Measurements from ENCODE around the gene PC. TPM values are rescaled to one million over a fixed set of nuclear protein-coding genes. Genes with fewer than 3 reads are reported as not detected.

PC gene
- polyA plus RNA-seq, 1 donor (not counting 4 experiments of a cell fraction or from before 2014, with no cell fraction given) = 13.3 TPM

DNA sequence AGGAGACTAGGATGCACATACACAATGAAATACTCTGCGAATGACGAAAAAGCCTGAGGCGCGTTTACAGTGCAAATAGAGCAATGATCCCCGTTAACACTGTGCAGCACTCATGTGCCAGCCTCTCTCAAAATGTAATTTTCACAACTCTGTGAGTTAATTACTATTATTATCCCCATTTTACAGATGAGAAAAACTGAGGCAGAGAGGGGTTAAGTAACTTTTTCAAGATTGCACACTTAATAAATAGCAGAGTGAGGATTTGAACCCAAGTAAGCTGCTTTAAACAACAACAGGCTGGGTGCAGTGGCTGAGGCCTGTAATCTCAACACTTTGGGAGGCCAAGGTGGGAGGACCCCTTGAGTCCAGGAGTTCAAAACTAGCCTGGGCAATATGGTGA is 43.1 kb upstream of the PC start:
- Histone ChIP-seq H3K36me3 (ENCODE audit: control insufficient read depth in 2 of 2, extremely low read depth in 1 of 2, insufficient read depth in 2 of 2, low read length in 2 of 2) (no peaks in the 10 kb centered on the region), H3K9me3 (ENCODE audit: control insufficient read depth, low read depth, low read length) (no peaks in the 10 kb centered on the region), H3K4me3 (ENCODE audit: control insufficient read depth in 2 of 3, extremely low read depth in 1 of 3, insufficient read depth in 2 of 3, low read depth in 1 of 3, low read length in 3 of 3) (no peak overlapping the region), H4K20me1 (ENCODE audit: control insufficient read depth, extremely low read depth, insufficient read depth, low read length) (no peaks in the 10 kb centered on the region), H3K79me2 (ENCODE audit: control insufficient read depth, insufficient read depth, low read length) (no peaks in the 10 kb centered on the region), H3K9me1 (ENCODE audit: control insufficient read depth, extremely low read depth, insufficient read depth, low read length) (no peaks in the 10 kb centered on the region), H3K27ac (ENCODE audit: control insufficient read depth, insufficient read depth, low read length) (no peak overlapping the region), H3K4me2 (ENCODE audit: control insufficient read depth, extremely low read depth, insufficient read depth, low read depth, low read length) (no peak overlapping the region), H3K27me3 (ENCODE audit: control insufficient read depth, extremely low read depth, insufficient read depth, low read length) (no peaks in the 10 kb centered on the region), H2AFZ (ENCODE audit: control insufficient read depth, low read length) (no peak overlapping the region), H3K4me1 (ENCODE audit: control insufficient read depth, extremely low read depth, insufficient read depth, low read length) (no peaks in the 10 kb centered on the region), H3K9ac (ENCODE audit: control insufficient read depth, extremely low read depth, insufficient read depth, low read length) (no peak overlapping the region)
- TF ChIP-seq, protein P1, sequence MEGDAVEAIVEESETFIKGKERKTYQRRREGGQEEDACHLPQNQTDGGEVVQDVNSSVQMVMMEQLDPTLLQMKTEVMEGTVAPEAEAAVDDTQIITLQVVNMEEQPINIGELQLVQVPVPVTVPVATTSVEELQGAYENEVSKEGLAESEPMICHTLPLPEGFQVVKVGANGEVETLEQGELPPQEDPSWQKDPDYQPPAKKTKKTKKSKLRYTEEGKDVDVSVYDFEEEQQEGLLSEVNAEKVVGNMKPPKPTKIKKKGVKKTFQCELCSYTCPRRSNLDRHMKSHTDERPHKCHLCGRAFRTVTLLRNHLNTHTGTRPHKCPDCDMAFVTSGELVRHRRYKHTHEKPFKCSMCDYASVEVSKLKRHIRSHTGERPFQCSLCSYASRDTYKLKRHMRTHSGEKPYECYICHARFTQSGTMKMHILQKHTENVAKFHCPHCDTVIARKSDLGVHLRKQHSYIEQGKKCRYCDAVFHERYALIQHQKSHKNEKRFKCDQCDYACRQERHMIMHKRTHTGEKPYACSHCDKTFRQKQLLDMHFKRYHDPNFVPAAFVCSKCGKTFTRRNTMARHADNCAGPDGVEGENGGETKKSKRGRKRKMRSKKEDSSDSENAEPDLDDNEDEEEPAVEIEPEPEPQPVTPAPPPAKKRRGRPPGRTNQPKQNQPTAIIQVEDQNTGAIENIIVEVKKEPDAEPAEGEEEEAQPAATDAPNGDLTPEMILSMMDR (optimal IDR thresholded peaks at IDR 0.05 in 1 of 3, IDR thresholded peaks at IDR 0.05 in 1 of 3, conservative IDR thresholded peaks at IDR 0.05 in 1 of 3; ENCODE audit: extremely low read depth in 1 of 3, insufficient read depth in 2 of 3, low read length in 3 of 3) = no peak
- dilution Hi-C loops (cut with MboI; ENCODE audit: extremely low pct_ligation_motif_present, low sequenced_read_pairs) = no loop called here
- FAIRE-seq (no peak), DNase-seq (ENCODE audit: low read depth, low spot score) (no peak)

DNA sequence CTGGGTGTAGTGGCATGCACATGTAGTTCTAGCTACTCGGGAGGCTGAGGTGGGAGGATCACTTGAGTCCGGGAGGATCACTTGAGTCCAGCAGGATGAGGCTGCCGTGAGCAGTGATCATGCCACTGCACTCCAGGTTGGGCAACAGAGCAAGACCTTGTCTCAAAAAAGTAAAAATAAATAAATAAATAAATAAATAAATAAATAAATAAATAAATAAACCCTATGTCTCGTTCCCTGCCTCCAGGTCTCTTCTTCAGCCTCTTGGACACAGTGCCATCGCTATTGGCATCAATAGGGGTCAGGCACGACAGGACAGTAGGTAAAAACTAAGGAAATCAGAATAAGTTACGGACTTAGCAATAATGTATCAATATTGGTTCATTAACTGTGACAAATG is 41.4 kb upstream of the PC start:
- DNase-seq (ENCODE audit: low read depth, low spot score) (no peak), FAIRE-seq (no peak)
- Histone ChIP-seq H4K20me1 (ENCODE audit: control insufficient read depth, extremely low read depth, insufficient read depth, low read length) (no peaks in the 10 kb centered on the region), H3K9ac (ENCODE audit: control insufficient read depth, extremely low read depth, insufficient read depth, low read length) (no peak overlapping the region), H3K4me3 (ENCODE audit: control insufficient read depth in 2 of 3, extremely low read depth in 1 of 3, insufficient read depth in 2 of 3, low read depth in 1 of 3, low read length in 3 of 3) (no peak overlapping the region), H2AFZ (ENCODE audit: control insufficient read depth, low read length) (no peak overlapping the region), H3K27me3 (ENCODE audit: control insufficient read depth, extremely low read depth, insufficient read depth, low read length) (no peaks in the 10 kb centered on the region), H3K4me2 (ENCODE audit: control insufficient read depth, extremely low read depth, insufficient read depth, low read depth, low read length) (no peak overlapping the region), H3K27ac (ENCODE audit: control insufficient read depth, insufficient read depth, low read length) (no peak overlapping the region), H3K36me3 (ENCODE audit: control insufficient read depth in 2 of 2, extremely low read depth in 1 of 2, insufficient read depth in 2 of 2, low read length in 2 of 2) (no peaks in the 10 kb centered on the region), H3K9me1 (ENCODE audit: control insufficient read depth, extremely low read depth, insufficient read depth, low read length) (no peaks in the 10 kb centered on the region), H3K9me3 (ENCODE audit: control insufficient read depth, low read depth, low read length) (no peaks in the 10 kb centered on the region), H3K79me2 (ENCODE audit: control insufficient read depth, insufficient read depth, low read length) (no peaks in the 10 kb centered on the region), H3K4me1 (ENCODE audit: control insufficient read depth, extremely low read depth, insufficient read depth, low read length) (no peaks in the 10 kb centered on the region)
- TF ChIP-seq, protein P1 (optimal IDR thresholded peaks at IDR 0.05 in 1 of 3, IDR thresholded peaks at IDR 0.05 in 1 of 3, conservative IDR thresholded peaks at IDR 0.05 in 1 of 3; ENCODE audit: extremely low read depth in 1 of 3, insufficient read depth in 2 of 3, low read length in 3 of 3) = no peak
- TF ChIP-seq EZH2 (IDR thresholded peaks at IDR 0.05; ENCODE audit: low read length) = no peak
- dilution Hi-C loops (cut with MboI; ENCODE audit: extremely low pct_ligation_motif_present, low sequenced_read_pairs) = no loop called here
